WTC11 (cell line): Measurements from ENCODE around the gene PRR30. TPM values are rescaled to one million over a fixed set of nuclear protein-coding genes. Genes with fewer than 3 reads are reported as not detected.

Source experiments
- ATAC-seq: fragments of 200-7000 bp; cut with Tn5 transposase; 2 replicates; pipeline ENCODE4 v1.10.0; 2021; ENCODE audit warnings: mild to moderate bottlenecking, moderate library complexity
- CTCF ChIA-PET: fragments of 300-600 bp; sonication (Branson Sonifier 250); formaldehyde crosslinking; loops from one replicate; lab custom pipeline; 2021; ENCODE audit warnings: antibody characterized with exemption; lab: Charles Lee
- POLR2A ChIA-PET: fragments of 350-600 bp; sonication (Branson Sonifier 250); formaldehyde crosslinking; loops from one replicate; lab custom pipeline; 2021; ENCODE audit warnings: antibody characterized with exemption; lab: Charles Lee
- DNase-seq: peaks from one replicate; pipeline ENCODE4 v3.0.0; 2021; ENCODE audit warnings: low spot score
- H3K27ac Mint-ChIP-seq: 2 replicates; pipeline ENCODE4 v1.8.0; 2021; ENCODE audit warnings: mixed read lengths
- H3K27me3 Mint-ChIP-seq: 2 replicates; pipeline ENCODE4 v1.8.0; 2021; ENCODE audit warnings: low read depth, mild to moderate bottlenecking, moderate library complexity, mixed read lengths
- H3K36me3 Mint-ChIP-seq: 2 replicates; pipeline ENCODE4 v1.8.0; 2021; ENCODE audit warnings: mixed read lengths
- H3K4me1 Mint-ChIP-seq: 2 replicates; pipeline ENCODE4 v1.8.0; 2022; ENCODE audit warnings: mixed read lengths
- H3K4me3 Mint-ChIP-seq: 2 replicates; pipeline ENCODE4 v1.8.0; 2021; ENCODE audit warnings: mild to moderate bottlenecking, moderate library complexity, mixed read lengths
- H3K9me3 Mint-ChIP-seq: 2 replicates; pipeline ENCODE4 v1.8.0; 2021; ENCODE audit warnings: mixed read lengths
- ATF1 ChIP-seq: sonication (generic); formaldehyde crosslinking; IDR thresholded peaks from 2 replicates; pipeline ENCODE4 v1.8.1; 2023; ENCODE audit warnings: mild to moderate bottlenecking, moderate library complexity, missing genetic modification reagents
- CBFB ChIP-seq: sonication (generic); formaldehyde crosslinking; IDR thresholded peaks from 2 replicates; pipeline ENCODE4 v1.8.1; 2022; ENCODE audit warnings: mild to moderate bottlenecking, low read depth, missing genetic modification reagents
- CREB1 ChIP-seq: sonication (generic); formaldehyde crosslinking; IDR thresholded peaks from 2 replicates; pipeline ENCODE4 v1.8.0; 2023; ENCODE audit warnings: mild to moderate bottlenecking, missing genetic modification reagents
- ESRRA ChIP-seq: sonication (generic); formaldehyde crosslinking; IDR thresholded peaks from 2 replicates; pipeline ENCODE4 v1.8.1; 2022; ENCODE audit warnings: mild to moderate bottlenecking, missing genetic modification reagents, borderline replicate concordance
- JUN ChIP-seq: sonication (generic); formaldehyde crosslinking; IDR thresholded peaks from 2 replicates; pipeline ENCODE4 v1.8.0; 2023; ENCODE audit warnings: mild to moderate bottlenecking, missing genetic modification reagents
- MXD4 ChIP-seq: fragments of 250-450 bp; sonication (Bioruptor Pico); IDR thresholded peaks from 2 replicates; pipeline ENCODE4 v1.8.0; 2021; ENCODE audit warnings: mild to moderate bottlenecking, moderate library complexity, borderline replicate concordance
- OVOL2 ChIP-seq: fragments of 250-450 bp; sonication (Bioruptor Pico); IDR thresholded peaks from 2 replicates; pipeline ENCODE4 v1.9.0; 2021; ENCODE audit warnings: mild to moderate bottlenecking, borderline replicate concordance
- PRRX2 ChIP-seq: fragments of 250-450 bp; sonication (Bioruptor Pico); IDR thresholded peaks from 2 replicates; pipeline ENCODE4 v1.8.0; 2021; ENCODE audit warnings: mild to moderate bottlenecking
- RORB ChIP-seq: fragments of 250-450 bp; sonication (Bioruptor Pico); IDR thresholded peaks from 2 replicates; pipeline ENCODE4 v1.9.0; 2021; ENCODE audit warnings: mild to moderate bottlenecking
- SMAD4 ChIP-seq: sonication (generic); formaldehyde crosslinking; IDR thresholded peaks from 2 replicates; pipeline ENCODE4 v1.8.0; 2022; ENCODE audit warnings: mild to moderate bottlenecking, missing genetic modification reagents
- TP53 ChIP-seq: sonication (generic); formaldehyde crosslinking; IDR thresholded peaks from 2 replicates; pipeline ENCODE4 v1.8.1; 2023; ENCODE audit warnings: mild to moderate bottlenecking, missing genetic modification reagents
- ZNF121 ChIP-seq: sonication (generic); formaldehyde crosslinking; IDR thresholded peaks from 2 replicates; pipeline ENCODE4 v1.8.0; 2023; ENCODE audit warnings: missing genetic modification reagents
- ZNF416 ChIP-seq: fragments of 250-450 bp; sonication (Bioruptor Pico); IDR thresholded peaks from 2 replicates; pipeline ENCODE4 v1.9.0; 2021; ENCODE audit warnings: mild to moderate bottlenecking, inconsistent platforms
- total RNA-seq: library from RNA; stranded (reverse); gene quantifications from 3 replicates; pipeline ENCODE4 v1.2.3, GENCODE V29; 2021
- TF ChIP-seq, protein P1 (sequence below): fragments of 250-450 bp; sonication (Bioruptor Pico); IDR thresholded peaks from 2 replicates; pipeline ENCODE4 v1.9.0; 2021; ENCODE audit warnings: mild to moderate bottlenecking
- TF ChIP-seq, protein P2 (sequence below): sonication (generic); formaldehyde crosslinking; IDR thresholded peaks from 2 replicates; pipeline ENCODE4 v1.8.0; 2023; ENCODE audit warnings: missing genetic modification reagents, mild to moderate bottlenecking, borderline replicate concordance
- TF ChIP-seq, protein P3 (sequence below): sonication (generic); formaldehyde crosslinking; IDR thresholded peaks from 2 replicates; pipeline ENCODE4 v1.8.0; 2022; ENCODE audit warnings: mild to moderate bottlenecking, missing genetic modification reagents
- TF ChIP-seq, protein P4 (sequence below): sonication (generic); formaldehyde crosslinking; IDR thresholded peaks from 2 replicates; pipeline ENCODE4 v1.8.0; 2022; ENCODE audit warnings: mild to moderate bottlenecking, missing genetic modification reagents
- TF ChIP-seq, protein P5 (sequence below): fragments of 250-450 bp; sonication (Bioruptor Pico); IDR thresholded peaks from 2 replicates; pipeline ENCODE4 v2.1.2; 2022; ENCODE audit warnings: mild to moderate bottlenecking, moderate library complexity
- TF ChIP-seq, protein P6 (sequence below): sonication (generic); formaldehyde crosslinking; IDR thresholded peaks from 2 replicates; pipeline ENCODE4 v1.8.0; 2023; ENCODE audit warnings: mild to moderate bottlenecking, missing genetic modification reagents
- TF ChIP-seq, protein P7 (sequence below): sonication (generic); formaldehyde crosslinking; IDR thresholded peaks from 2 replicates; pipeline ENCODE4 v1.8.1; 2022; ENCODE audit warnings: mild to moderate bottlenecking, moderate library complexity, missing genetic modification reagents

Gene PRR30
- total RNA-seq, 1 experiment from 2014 or later: not detected

DNA sequence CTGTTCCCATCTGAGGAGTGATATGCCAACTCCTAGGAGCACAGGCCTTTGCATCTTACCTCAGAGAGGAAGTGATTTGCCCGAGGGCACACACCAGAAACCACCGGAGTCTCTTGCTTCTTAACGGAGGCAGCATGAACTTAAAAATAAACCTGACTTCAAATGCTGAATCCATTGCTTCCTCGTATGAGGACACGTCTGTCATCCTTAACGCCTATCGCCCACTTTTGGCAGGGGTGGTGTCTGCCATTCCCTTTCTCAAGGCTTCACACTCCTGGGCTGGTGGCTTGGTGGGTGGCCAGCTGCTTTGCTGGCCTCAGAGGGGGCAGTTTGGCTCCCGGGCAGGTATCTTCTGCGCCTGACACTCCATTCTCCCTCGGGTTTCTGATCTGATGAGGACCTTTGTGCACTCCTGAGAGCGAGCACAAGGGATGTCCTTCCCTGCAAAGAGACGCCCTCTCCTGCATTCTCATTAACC, 3.7 kb downstream of the PRR30 start (continued):
- TF ChIP-seq MXD4 (CRISPR knock-in tag) (no peak), RORB (CRISPR knock-in tag) (no peak), CREB1 (CRISPR knock-in tag) (no peak), PRRX2 (CRISPR knock-in tag) (no peak), TP53 (CRISPR knock-in tag) (no peak), OVOL2 (no peak), ATF1 (CRISPR knock-in tag) (no peak)
- TF ChIP-seq, protein P1, sequence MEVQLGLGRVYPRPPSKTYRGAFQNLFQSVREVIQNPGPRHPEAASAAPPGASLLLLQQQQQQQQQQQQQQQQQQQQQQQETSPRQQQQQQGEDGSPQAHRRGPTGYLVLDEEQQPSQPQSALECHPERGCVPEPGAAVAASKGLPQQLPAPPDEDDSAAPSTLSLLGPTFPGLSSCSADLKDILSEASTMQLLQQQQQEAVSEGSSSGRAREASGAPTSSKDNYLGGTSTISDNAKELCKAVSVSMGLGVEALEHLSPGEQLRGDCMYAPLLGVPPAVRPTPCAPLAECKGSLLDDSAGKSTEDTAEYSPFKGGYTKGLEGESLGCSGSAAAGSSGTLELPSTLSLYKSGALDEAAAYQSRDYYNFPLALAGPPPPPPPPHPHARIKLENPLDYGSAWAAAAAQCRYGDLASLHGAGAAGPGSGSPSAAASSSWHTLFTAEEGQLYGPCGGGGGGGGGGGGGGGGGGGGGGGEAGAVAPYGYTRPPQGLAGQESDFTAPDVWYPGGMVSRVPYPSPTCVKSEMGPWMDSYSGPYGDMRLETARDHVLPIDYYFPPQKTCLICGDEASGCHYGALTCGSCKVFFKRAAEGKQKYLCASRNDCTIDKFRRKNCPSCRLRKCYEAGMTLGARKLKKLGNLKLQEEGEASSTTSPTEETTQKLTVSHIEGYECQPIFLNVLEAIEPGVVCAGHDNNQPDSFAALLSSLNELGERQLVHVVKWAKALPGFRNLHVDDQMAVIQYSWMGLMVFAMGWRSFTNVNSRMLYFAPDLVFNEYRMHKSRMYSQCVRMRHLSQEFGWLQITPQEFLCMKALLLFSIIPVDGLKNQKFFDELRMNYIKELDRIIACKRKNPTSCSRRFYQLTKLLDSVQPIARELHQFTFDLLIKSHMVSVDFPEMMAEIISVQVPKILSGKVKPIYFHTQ (CRISPR knock-in tag): no peak
- TF ChIP-seq, protein P2, sequence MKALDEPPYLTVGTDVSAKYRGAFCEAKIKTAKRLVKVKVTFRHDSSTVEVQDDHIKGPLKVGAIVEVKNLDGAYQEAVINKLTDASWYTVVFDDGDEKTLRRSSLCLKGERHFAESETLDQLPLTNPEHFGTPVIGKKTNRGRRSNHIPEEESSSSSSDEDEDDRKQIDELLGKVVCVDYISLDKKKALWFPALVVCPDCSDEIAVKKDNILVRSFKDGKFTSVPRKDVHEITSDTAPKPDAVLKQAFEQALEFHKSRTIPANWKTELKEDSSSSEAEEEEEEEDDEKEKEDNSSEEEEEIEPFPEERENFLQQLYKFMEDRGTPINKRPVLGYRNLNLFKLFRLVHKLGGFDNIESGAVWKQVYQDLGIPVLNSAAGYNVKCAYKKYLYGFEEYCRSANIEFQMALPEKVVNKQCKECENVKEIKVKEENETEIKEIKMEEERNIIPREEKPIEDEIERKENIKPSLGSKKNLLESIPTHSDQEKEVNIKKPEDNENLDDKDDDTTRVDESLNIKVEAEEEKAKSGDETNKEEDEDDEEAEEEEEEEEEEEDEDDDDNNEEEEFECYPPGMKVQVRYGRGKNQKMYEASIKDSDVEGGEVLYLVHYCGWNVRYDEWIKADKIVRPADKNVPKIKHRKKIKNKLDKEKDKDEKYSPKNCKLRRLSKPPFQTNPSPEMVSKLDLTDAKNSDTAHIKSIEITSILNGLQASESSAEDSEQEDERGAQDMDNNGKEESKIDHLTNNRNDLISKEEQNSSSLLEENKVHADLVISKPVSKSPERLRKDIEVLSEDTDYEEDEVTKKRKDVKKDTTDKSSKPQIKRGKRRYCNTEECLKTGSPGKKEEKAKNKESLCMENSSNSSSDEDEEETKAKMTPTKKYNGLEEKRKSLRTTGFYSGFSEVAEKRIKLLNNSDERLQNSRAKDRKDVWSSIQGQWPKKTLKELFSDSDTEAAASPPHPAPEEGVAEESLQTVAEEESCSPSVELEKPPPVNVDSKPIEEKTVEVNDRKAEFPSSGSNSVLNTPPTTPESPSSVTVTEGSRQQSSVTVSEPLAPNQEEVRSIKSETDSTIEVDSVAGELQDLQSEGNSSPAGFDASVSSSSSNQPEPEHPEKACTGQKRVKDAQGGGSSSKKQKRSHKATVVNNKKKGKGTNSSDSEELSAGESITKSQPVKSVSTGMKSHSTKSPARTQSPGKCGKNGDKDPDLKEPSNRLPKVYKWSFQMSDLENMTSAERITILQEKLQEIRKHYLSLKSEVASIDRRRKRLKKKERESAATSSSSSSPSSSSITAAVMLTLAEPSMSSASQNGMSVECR (CRISPR knock-in tag): no peak
- TF ChIP-seq, protein P3, sequence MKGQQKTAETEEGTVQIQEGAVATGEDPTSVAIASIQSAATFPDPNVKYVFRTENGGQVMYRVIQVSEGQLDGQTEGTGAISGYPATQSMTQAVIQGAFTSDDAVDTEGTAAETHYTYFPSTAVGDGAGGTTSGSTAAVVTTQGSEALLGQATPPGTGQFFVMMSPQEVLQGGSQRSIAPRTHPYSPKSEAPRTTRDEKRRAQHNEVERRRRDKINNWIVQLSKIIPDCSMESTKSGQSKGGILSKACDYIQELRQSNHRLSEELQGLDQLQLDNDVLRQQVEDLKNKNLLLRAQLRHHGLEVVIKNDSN: no peak
- TF ChIP-seq, protein P4, sequence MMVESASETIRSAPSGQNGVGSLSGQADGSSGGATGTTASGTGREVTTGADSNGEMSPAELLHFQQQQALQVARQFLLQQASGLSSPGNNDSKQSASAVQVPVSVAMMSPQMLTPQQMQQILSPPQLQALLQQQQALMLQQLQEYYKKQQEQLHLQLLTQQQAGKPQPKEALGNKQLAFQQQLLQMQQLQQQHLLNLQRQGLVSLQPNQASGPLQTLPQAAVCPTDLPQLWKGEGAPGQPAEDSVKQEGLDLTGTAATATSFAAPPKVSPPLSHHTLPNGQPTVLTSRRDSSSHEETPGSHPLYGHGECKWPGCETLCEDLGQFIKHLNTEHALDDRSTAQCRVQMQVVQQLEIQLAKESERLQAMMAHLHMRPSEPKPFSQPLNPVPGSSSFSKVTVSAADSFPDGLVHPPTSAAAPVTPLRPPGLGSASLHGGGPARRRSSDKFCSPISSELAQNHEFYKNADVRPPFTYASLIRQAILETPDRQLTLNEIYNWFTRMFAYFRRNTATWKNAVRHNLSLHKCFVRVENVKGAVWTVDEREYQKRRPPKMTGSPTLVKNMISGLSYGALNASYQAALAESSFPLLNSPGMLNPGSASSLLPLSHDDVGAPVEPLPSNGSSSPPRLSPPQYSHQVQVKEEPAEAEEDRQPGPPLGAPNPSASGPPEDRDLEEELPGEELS (CRISPR knock-in tag): no peak
- TF ChIP-seq, protein P5, sequence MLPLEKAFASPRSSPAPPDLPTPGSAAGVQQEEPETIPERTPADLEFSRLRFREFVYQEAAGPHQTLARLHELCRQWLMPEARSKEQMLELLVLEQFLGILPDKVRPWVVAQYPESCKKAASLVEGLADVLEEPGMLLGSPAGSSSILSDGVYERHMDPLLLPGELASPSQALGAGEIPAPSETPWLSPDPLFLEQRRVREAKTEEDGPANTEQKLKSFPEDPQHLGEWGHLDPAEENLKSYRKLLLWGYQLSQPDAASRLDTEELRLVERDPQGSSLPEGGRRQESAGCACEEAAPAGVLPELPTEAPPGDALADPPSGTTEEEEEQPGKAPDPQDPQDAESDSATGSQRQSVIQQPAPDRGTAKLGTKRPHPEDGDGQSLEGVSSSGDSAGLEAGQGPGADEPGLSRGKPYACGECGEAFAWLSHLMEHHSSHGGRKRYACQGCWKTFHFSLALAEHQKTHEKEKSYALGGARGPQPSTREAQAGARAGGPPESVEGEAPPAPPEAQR (CRISPR knock-in tag): no peak
- TF ChIP-seq, all 79 proteins: peak for 0

DNA sequence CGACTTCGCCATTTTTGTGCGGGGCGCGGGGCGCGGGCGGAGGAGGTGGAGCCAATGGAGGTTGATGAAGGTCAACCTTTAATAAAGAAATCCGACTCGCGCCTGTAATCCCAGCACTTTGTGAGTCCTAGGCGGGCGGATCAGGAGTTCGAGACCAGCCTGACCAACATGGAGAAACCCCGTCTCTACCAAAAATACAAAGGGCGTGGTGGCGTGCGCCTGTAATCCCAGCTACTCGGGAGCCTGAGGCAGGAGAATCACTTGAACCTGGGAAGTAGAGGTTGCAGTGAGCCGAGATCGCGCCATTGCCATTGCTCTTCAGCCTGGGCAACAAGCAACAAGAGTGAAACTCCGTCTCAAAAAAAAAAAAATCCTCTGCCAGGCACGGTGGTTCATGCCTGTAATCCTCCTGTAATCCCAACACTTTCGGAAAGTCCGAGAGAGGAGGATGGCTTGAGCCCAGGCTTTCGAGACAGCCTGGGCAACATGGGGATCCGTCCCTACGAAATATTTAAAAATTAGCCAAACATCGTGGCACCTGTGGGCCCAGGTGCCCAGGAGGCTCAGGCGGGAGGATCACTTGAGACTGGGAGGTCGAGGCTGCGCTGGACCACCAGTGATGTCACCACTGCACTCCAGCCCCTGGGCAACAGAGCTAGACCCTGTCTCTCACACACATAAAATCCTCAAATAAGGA, 4.3 kb downstream of the PRR30 start:
- Mint-ChIP-seq H3K4me3 (peak overlapping the region; percentile 90), H3K27me3 (peaks cover 5% of the 10 kb centered on the region), H3K4me1 (peaks cover 14% of the 10 kb centered on the region), H3K36me3 (peaks cover 21% of the 10 kb centered on the region), H3K27ac (peak overlapping the region; percentile 84), H3K9me3 (no peaks in the 10 kb centered on the region)
- ATAC-seq (no peak), DNase-seq (no peak)
- ChIA-PET CTCF (interaction anchor here (0.6 to 3.3 kb wide), 17 partner anchors 10 to 145 kb away, joined by 3 to 50 read pairs (median 9); partner anchors contain the start of genes ABHD1, CGREF1, OST4 and TCF23), POLR2A (interaction anchor here (1.3 to 1.7 kb wide), 8 partner anchors 11 to 113 kb away, joined by 3 to 9 read pairs (median 4); partner anchors contain the start of genes ABHD1, CAD and CGREF1)
- TF ChIP-seq SMAD4 (CRISPR knock-in tag) (no peak), CREB1 (CRISPR knock-in tag) (no peak), ZNF416 (CRISPR knock-in tag) (no peak), CBFB (CRISPR knock-in tag) (no peak), ESRRA (CRISPR knock-in tag) (0 out of 2 replicates have a peak, but pooled peaks have one; percentile 51), JUN (no peak), ZNF121 (CRISPR knock-in tag) (0 out of 2 replicates have a peak, but pooled peaks have one; percentile 54)
- TF ChIP-seq, protein P6, sequence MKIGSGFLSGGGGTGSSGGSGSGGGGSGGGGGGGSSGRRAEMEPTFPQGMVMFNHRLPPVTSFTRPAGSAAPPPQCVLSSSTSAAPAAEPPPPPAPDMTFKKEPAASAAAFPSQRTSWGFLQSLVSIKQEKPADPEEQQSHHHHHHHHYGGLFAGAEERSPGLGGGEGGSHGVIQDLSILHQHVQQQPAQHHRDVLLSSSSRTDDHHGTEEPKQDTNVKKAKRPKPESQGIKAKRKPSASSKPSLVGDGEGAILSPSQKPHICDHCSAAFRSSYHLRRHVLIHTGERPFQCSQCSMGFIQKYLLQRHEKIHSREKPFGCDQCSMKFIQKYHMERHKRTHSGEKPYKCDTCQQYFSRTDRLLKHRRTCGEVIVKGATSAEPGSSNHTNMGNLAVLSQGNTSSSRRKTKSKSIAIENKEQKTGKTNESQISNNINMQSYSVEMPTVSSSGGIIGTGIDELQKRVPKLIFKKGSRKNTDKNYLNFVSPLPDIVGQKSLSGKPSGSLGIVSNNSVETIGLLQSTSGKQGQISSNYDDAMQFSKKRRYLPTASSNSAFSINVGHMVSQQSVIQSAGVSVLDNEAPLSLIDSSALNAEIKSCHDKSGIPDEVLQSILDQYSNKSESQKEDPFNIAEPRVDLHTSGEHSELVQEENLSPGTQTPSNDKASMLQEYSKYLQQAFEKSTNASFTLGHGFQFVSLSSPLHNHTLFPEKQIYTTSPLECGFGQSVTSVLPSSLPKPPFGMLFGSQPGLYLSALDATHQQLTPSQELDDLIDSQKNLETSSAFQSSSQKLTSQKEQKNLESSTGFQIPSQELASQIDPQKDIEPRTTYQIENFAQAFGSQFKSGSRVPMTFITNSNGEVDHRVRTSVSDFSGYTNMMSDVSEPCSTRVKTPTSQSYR (CRISPR knock-in tag): no peak
- TF ChIP-seq, protein P7, sequence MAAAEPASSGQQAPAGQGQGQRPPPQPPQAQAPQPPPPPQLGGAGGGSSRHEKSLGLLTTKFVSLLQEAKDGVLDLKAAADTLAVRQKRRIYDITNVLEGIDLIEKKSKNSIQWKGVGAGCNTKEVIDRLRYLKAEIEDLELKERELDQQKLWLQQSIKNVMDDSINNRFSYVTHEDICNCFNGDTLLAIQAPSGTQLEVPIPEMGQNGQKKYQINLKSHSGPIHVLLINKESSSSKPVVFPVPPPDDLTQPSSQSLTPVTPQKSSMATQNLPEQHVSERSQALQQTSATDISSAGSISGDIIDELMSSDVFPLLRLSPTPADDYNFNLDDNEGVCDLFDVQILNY: 0 out of 2 replicates have a peak, but pooled peaks have one; percentile 27
